Measurements from ENCODE around the gene DOCK6.
A peak's percentile ranks its signal among the peaks of the same experiment; 100 is the strongest.
"Not testable (repeated sequence)": the region's sequence is repeated elsewhere in the genome, so short reads cannot be mapped to it uniquely, and the experiment has no call there.

DOCK6 gene

GRCh38 chr19:11192957-11193939 lies 69.1 kb downstream of the DOCK6 start:
- H3K4me1 ChIP-seq (ENCODE audit: control insufficient read depth in 2 of 2, insufficient read depth in 2 of 2, low read length in 2 of 2): peaks cover 14 to 15% of the 10 kb centered on the region in 2 donors
- no peaks in the 10 kb centered on the region for H3K9me3 ChIP-seq (ENCODE audit: control insufficient read depth in 2 of 2, low read length in 2 of 2)
- H3K4me3 ChIP-seq (ENCODE audit: low read length in 2 of 2): no peak overlapping the region
- no peak overlapping the region for H3K9ac ChIP-seq (ENCODE audit: low read depth in 1 of 2, low read length in 2 of 2)
- no peak overlapping the region for H3K27ac ChIP-seq (ENCODE audit: low read depth in 2 of 2, low read length in 2 of 2)
- peaks cover 0 to 9% of the 10 kb centered on the region in 2 donors for H3K36me3 ChIP-seq (ENCODE audit: control insufficient read depth in 2 of 2, insufficient read depth in 2 of 2, low read length in 2 of 2)
- H3K27me3 ChIP-seq (ENCODE audit: control insufficient read depth in 2 of 2, insufficient read depth in 2 of 2, low read length in 2 of 2): no peaks in the 10 kb centered on the region

GRCh38 chr19:11191934-11192333 lies 70.4 kb downstream of the DOCK6 start:
- Histone ChIP-seq H3K36me3 (ENCODE audit: control insufficient read depth in 2 of 2, insufficient read depth in 2 of 2, low read length in 2 of 2) (peaks cover 0 to 9% of the 10 kb centered on the region in 2 donors), H3K27me3 (ENCODE audit: control insufficient read depth in 2 of 2, insufficient read depth in 2 of 2, low read length in 2 of 2) (no peaks in the 10 kb centered on the region), H3K9me3 (ENCODE audit: control insufficient read depth in 2 of 2, low read length in 2 of 2) (no peaks in the 10 kb centered on the region), H3K27ac (ENCODE audit: low read depth in 2 of 2, low read length in 2 of 2) (peak overlapping the region; percentile 9 to 52), H3K4me1 (ENCODE audit: control insufficient read depth in 2 of 2, insufficient read depth in 2 of 2, low read length in 2 of 2) (peaks cover 9 to 10% of the 10 kb centered on the region in 2 donors), H3K4me3 (ENCODE audit: low read length in 2 of 2) (no peak overlapping the region), H3K9ac (ENCODE audit: low read depth in 1 of 2, low read length in 2 of 2) (no peak overlapping the region)

GRCh38 chr19:11191273-11191755 lies 71.0 kb downstream of the DOCK6 start:
- no peak overlapping the region for H3K4me3 ChIP-seq (ENCODE audit: low read length in 2 of 2)
- no peaks in the 10 kb centered on the region for H3K9me3 ChIP-seq (ENCODE audit: control insufficient read depth in 2 of 2, low read length in 2 of 2)
- peaks cover 0 to 9% of the 10 kb centered on the region in 2 donors for H3K36me3 ChIP-seq (ENCODE audit: control insufficient read depth in 2 of 2, insufficient read depth in 2 of 2, low read length in 2 of 2)
- no peaks in the 10 kb centered on the region for H3K27me3 ChIP-seq (ENCODE audit: control insufficient read depth in 2 of 2, insufficient read depth in 2 of 2, low read length in 2 of 2)
- H3K27ac ChIP-seq (ENCODE audit: low read depth in 2 of 2, low read length in 2 of 2): peak overlapping the region; percentile 9 to 52
- H3K9ac ChIP-seq (ENCODE audit: low read depth in 1 of 2, low read length in 2 of 2): no peak overlapping the region
- peaks cover 7 to 9% of the 10 kb centered on the region in 2 donors for H3K4me1 ChIP-seq (ENCODE audit: control insufficient read depth in 2 of 2, insufficient read depth in 2 of 2, low read length in 2 of 2)

- no peaks in the 10 kb centered on the region for H3K9me3 ChIP-seq (ENCODE audit: control insufficient read depth in 2 of 2, low read length in 2 of 2)
- peaks cover 0 to 9% of the 10 kb centered on the region in 2 donors for H3K36me3 ChIP-seq (ENCODE audit: control insufficient read depth in 2 of 2, insufficient read depth in 2 of 2, low read length in 2 of 2)
- H3K27ac ChIP-seq (ENCODE audit: low read depth in 2 of 2, low read length in 2 of 2): no peak overlapping the region
- H3K9ac ChIP-seq (ENCODE audit: low read depth in 1 of 2, low read length in 2 of 2): no peak overlapping the region
- H3K4me1 ChIP-seq (ENCODE audit: control insufficient read depth in 2 of 2, insufficient read depth in 2 of 2, low read length in 2 of 2): peaks cover 6 to 7% of the 10 kb centered on the region in 2 donors
- H3K27me3 ChIP-seq (ENCODE audit: control insufficient read depth in 2 of 2, insufficient read depth in 2 of 2, low read length in 2 of 2): no peaks in the 10 kb centered on the region
- no peak overlapping the region for H3K4me3 ChIP-seq (ENCODE audit: low read length in 2 of 2)
Observed at GRCh38 chr19:11190501-11190900, 71.8 kb downstream of the DOCK6 start.

- H3K36me3 ChIP-seq (ENCODE audit: control insufficient read depth in 2 of 2, insufficient read depth in 2 of 2, low read length in 2 of 2): peaks cover 0 to 7% of the 10 kb centered on the region in 2 donors
- no peak overlapping the region for H3K9ac ChIP-seq (ENCODE audit: low read depth in 1 of 2, low read length in 2 of 2)
- H3K9me3 ChIP-seq (ENCODE audit: control insufficient read depth in 2 of 2, low read length in 2 of 2): no peaks in the 10 kb centered on the region
- no peak overlapping the region for H3K27ac ChIP-seq (ENCODE audit: low read depth in 2 of 2, low read length in 2 of 2)
- peaks cover 4 to 5% of the 10 kb centered on the region in 2 donors for H3K4me1 ChIP-seq (ENCODE audit: control insufficient read depth in 2 of 2, insufficient read depth in 2 of 2, low read length in 2 of 2)
- no peaks in the 10 kb centered on the region for H3K27me3 ChIP-seq (ENCODE audit: control insufficient read depth in 2 of 2, insufficient read depth in 2 of 2, low read length in 2 of 2)
- H3K4me3 ChIP-seq (ENCODE audit: low read length in 2 of 2): no peak overlapping the region
Observed at GRCh38 chr19:11187441-11187840, 74.9 kb downstream of the DOCK6 start.

- Histone ChIP-seq H3K4me3 (ENCODE audit: low read length in 2 of 2) (no peak overlapping the region), H3K27ac (ENCODE audit: low read depth in 2 of 2, low read length in 2 of 2) (no peak overlapping the region), H3K4me1 (ENCODE audit: control insufficient read depth in 2 of 2, insufficient read depth in 2 of 2, low read length in 2 of 2) (peaks cover 6 to 10% of the 10 kb centered on the region in 2 donors), H3K9me3 (ENCODE audit: control insufficient read depth in 2 of 2, low read length in 2 of 2) (no peaks in the 10 kb centered on the region), H3K27me3 (ENCODE audit: control insufficient read depth in 2 of 2, insufficient read depth in 2 of 2, low read length in 2 of 2) (no peaks in the 10 kb centered on the region), H3K9ac (ENCODE audit: low read depth in 1 of 2, low read length in 2 of 2) (no peak overlapping the region), H3K36me3 (ENCODE audit: control insufficient read depth in 2 of 2, insufficient read depth in 2 of 2, low read length in 2 of 2) (peaks cover 2 to 6% of the 10 kb centered on the region in 2 donors)
Observed at GRCh38 chr19:11182994-11183393, 79.3 kb downstream of the DOCK6 start.

GRCh38 chr19:11181488-11181887 lies 80.8 kb downstream of the DOCK6 start:
- H3K27ac ChIP-seq (ENCODE audit: low read depth in 2 of 2, low read length in 2 of 2): no peak overlapping the region
- H3K36me3 ChIP-seq (ENCODE audit: control insufficient read depth in 2 of 2, insufficient read depth in 2 of 2, low read length in 2 of 2): peaks cover 2 to 10% of the 10 kb centered on the region in 2 donors
- H3K27me3 ChIP-seq (ENCODE audit: control insufficient read depth in 2 of 2, insufficient read depth in 2 of 2, low read length in 2 of 2): no peaks in the 10 kb centered on the region
- H3K9ac ChIP-seq (ENCODE audit: low read depth in 1 of 2, low read length in 2 of 2): no peak overlapping the region
- no peak overlapping the region for H3K4me3 ChIP-seq (ENCODE audit: low read length in 2 of 2)
- no peaks in the 10 kb centered on the region for H3K9me3 ChIP-seq (ENCODE audit: control insufficient read depth in 2 of 2, low read length in 2 of 2)
- peaks cover 6 to 10% of the 10 kb centered on the region in 2 donors for H3K4me1 ChIP-seq (ENCODE audit: control insufficient read depth in 2 of 2, insufficient read depth in 2 of 2, low read length in 2 of 2)

GRCh38 chr19:11180975-11181374 lies 81.3 kb downstream of the DOCK6 start:
- H3K27me3 ChIP-seq (ENCODE audit: control insufficient read depth in 2 of 2, insufficient read depth in 2 of 2, low read length in 2 of 2); H3K4me3 ChIP-seq (ENCODE audit: low read length in 2 of 2); H3K9me3 ChIP-seq (ENCODE audit: control insufficient read depth in 2 of 2, low read length in 2 of 2); H3K9ac ChIP-seq (ENCODE audit: low read depth in 1 of 2, low read length in 2 of 2); H3K27ac ChIP-seq (ENCODE audit: low read depth in 2 of 2, low read length in 2 of 2): not testable (repeated sequence)
- peaks cover 6 to 10% of the 10 kb centered on the region in 2 donors for H3K4me1 ChIP-seq (ENCODE audit: control insufficient read depth in 2 of 2, insufficient read depth in 2 of 2, low read length in 2 of 2)
- H3K36me3 ChIP-seq (ENCODE audit: control insufficient read depth in 2 of 2, insufficient read depth in 2 of 2, low read length in 2 of 2): peaks cover 2 to 10% of the 10 kb centered on the region in 2 donors

- Histone ChIP-seq H3K27me3 (ENCODE audit: control insufficient read depth in 2 of 2, insufficient read depth in 2 of 2, low read length in 2 of 2) (no peaks in the 10 kb centered on the region), H3K4me3 (ENCODE audit: low read length in 2 of 2) (no peak overlapping the region), H3K9me3 (ENCODE audit: control insufficient read depth in 2 of 2, low read length in 2 of 2) (no peaks in the 10 kb centered on the region), H3K4me1 (ENCODE audit: control insufficient read depth in 2 of 2, insufficient read depth in 2 of 2, low read length in 2 of 2) (peaks cover 6 to 10% of the 10 kb centered on the region in 2 donors), H3K36me3 (ENCODE audit: control insufficient read depth in 2 of 2, insufficient read depth in 2 of 2, low read length in 2 of 2) (peaks cover 2 to 10% of the 10 kb centered on the region in 2 donors), H3K27ac (ENCODE audit: low read depth in 2 of 2, low read length in 2 of 2) (peak overlapping the region in 1 of 2 donors; percentile 35), H3K9ac (ENCODE audit: low read depth in 1 of 2, low read length in 2 of 2) (no peak overlapping the region)
Observed at GRCh38 chr19:11180346-11180745, 82.0 kb downstream of the DOCK6 start.

GRCh38 chr19:11179716-11180297 lies 82.5 kb downstream of the DOCK6 start:
- H3K4me3 ChIP-seq (ENCODE audit: low read length in 2 of 2): peak overlapping the region in 1 of 2 donors; percentile 45
- H3K27ac ChIP-seq (ENCODE audit: low read depth in 2 of 2, low read length in 2 of 2): peak overlapping the region in 1 of 2 donors; percentile 10
- peaks cover 2 to 10% of the 10 kb centered on the region in 2 donors for H3K36me3 ChIP-seq (ENCODE audit: control insufficient read depth in 2 of 2, insufficient read depth in 2 of 2, low read length in 2 of 2)
- no peaks in the 10 kb centered on the region for H3K9me3 ChIP-seq (ENCODE audit: control insufficient read depth in 2 of 2, low read length in 2 of 2)
- H3K27me3 ChIP-seq (ENCODE audit: control insufficient read depth in 2 of 2, insufficient read depth in 2 of 2, low read length in 2 of 2): no peaks in the 10 kb centered on the region
- peaks cover 6 to 10% of the 10 kb centered on the region in 2 donors for H3K4me1 ChIP-seq (ENCODE audit: control insufficient read depth in 2 of 2, insufficient read depth in 2 of 2, low read length in 2 of 2)
- no peak overlapping the region for H3K9ac ChIP-seq (ENCODE audit: low read depth in 1 of 2, low read length in 2 of 2)
